HepG2 (cell line): ENCODE measurements around the gene OR1F1. TPM values are rescaled to one million over a fixed set of nuclear protein-coding genes. Genes with fewer than 3 reads are reported as not detected.

Experiments
- BCL6 ChIP-seq: IDR thresholded peaks from 2 replicates; pipeline ENCODE4 v1.6.1; 2016; ENCODE audit warnings: missing genetic modification reagents, missing compliant biosample characterization
- EHMT2 ChIP-seq: fragments of 200-600 bp; sonication (generic); IDR thresholded peaks from 2 replicates; pipeline ENCODE4 v1.7.0; 2017; ENCODE audit warnings: antibody characterized with exemption, low read depth, low read length, borderline replicate concordance
- KMT2B ChIP-seq: IDR thresholded peaks from 2 replicates; pipeline ENCODE4 v1.6.1; 2016; ENCODE audit warnings: missing genetic modification reagents, missing compliant biosample characterization
- PTBP1 ChIP-seq: fragments of 200-400 bp; formaldehyde crosslinking; IDR thresholded peaks from 2 replicates; pipeline ENCODE4 v1.6.1; 2018; ENCODE audit warnings: low read length, low read depth; ENCODE audit not compliant: poor library complexity, severe bottlenecking
- RFX3 ChIP-seq: IDR thresholded peaks from 2 replicates; pipeline ENCODE4 v1.6.1; 2016; ENCODE audit warnings: missing biosample characterization, missing genetic modification reagents
- ZBED4 ChIP-seq: sonication (generic); formaldehyde crosslinking; IDR thresholded peaks from 2 replicates; pipeline ENCODE4 v1.4.0; 2020; ENCODE audit warnings: missing genetic modification reagents, borderline replicate concordance
- ZBTB40 ChIP-seq, 2 experiments: fragments of 450-650 bp in 1 of 2; sonication (generic) in 1 of 2; formaldehyde crosslinking in 1 of 2; IDR thresholded peaks; 2 replicates each; pipeline versions ENCODE4 v1.6.1 to v1.8.0; 2016 to 2022; ENCODE audit warnings: antibody characterized with exemption in 1 of 2, mild to moderate bottlenecking in 1 of 2, missing genetic modification reagents in 1 of 2
- ZHX2 ChIP-seq, 2 experiments: sonication (generic) in 1 of 2; formaldehyde crosslinking in 1 of 2; IDR thresholded peaks; 2 replicates each; pipeline versions ENCODE4 v1.6.1 to v1.9.0; 2014 to 2022; ENCODE audit warnings: antibody characterized with exemption in 1 of 2, borderline replicate concordance in 1 of 2, inconsistent platforms in 1 of 2, low read depth in 1 of 2, missing genetic modification reagents in 1 of 2
- ZNF510 ChIP-seq: sonication (generic); formaldehyde crosslinking; IDR thresholded peaks from 2 replicates; pipeline ENCODE4 v1.4.0; 2020; ENCODE audit warnings: low read depth, mild to moderate bottlenecking, missing genetic modification reagents
- ZZZ3 ChIP-seq: sonication (generic); formaldehyde crosslinking; IDR thresholded peaks from 2 replicates; pipeline ENCODE4 v1.4.0; 2020; ENCODE audit warnings: missing genetic modification reagents, mild to moderate bottlenecking, borderline replicate concordance
- polyA plus RNA-seq, 8 experiments: library from polyadenylated mRNA; depleted of rRNA in 3 of 8; stranded (reverse) in 7 of 8; unstranded in 1 of 8; fragments of >200 nt; fragmentation: Illumina TruSeq in 4 of 8; extraction: Trizol in 4 of 8; gene quantifications; 2 replicates each; pipeline versions ENCODE4 v1.2.1 to v1.2.3, GENCODE V29; 2011 to 2016; ENCODE audit warnings: low read depth in 4 of 8, missing spikeins in 1 of 8, mixed read lengths in 1 of 8; ENCODE audit not compliant: insufficient read depth in 1 of 8
- total RNA-seq, 5 experiments: library from RNA; depleted of rRNA; stranded (reverse); fragments of >200 nt; fragmentation: Illumina TruSeq; extraction: Trizol; gene quantifications; 2 replicates each; pipeline ENCODE4 v1.2.3, GENCODE V29; 2016; ENCODE audit warnings: low read depth in 1 of 5

Gene OR1F1
- total and polyA plus RNA-seq, 2 of the 13 experiments (the other 11 are each of a cell fraction or from before 2014, with no cell fraction given), result 0.90 TPM; not detected in 1

GRCh38 chr16:3142770-3143169 lies 45.2 kb upstream of the OR1F1 start (continued):
- TF ChIP-seq ZHX2 (IDR thresholded peaks at IDR 0.05; ENCODE audit: low read depth), result no peak
- TF ChIP-seq ZHX2 (CRISPR knock-in tag; IDR thresholded peaks at IDR 0.05; ENCODE audit: borderline replicate concordance), result no peak
- TF ChIP-seq ZBTB40 (IDR thresholded peaks at IDR 0.05), result no peak
- TF ChIP-seq ZBTB40 (CRISPR knock-in tag; IDR thresholded peaks at IDR 0.05), result no peak
- no peak for TF ChIP-seq ZNF510 (CRISPR knock-in tag)
- TF ChIP-seq KMT2B, result no peak
- no peak for TF ChIP-seq PTBP1
- TF ChIP-seq RFX3 (CRISPR knock-in tag), result no peak
- no peak for TF ChIP-seq EHMT2
- TF ChIP-seq BCL6, result no peak
- no peak for TF ChIP-seq ZZZ3 (CRISPR knock-in tag)
- TF ChIP-seq ZBED4, result no peak
